K562 (cell line): ENCODE measurements around the gene FRYL. TPM values are rescaled to one million over a fixed set of nuclear protein-coding genes. Genes with fewer than 3 reads are reported as not detected.

Experiments
- ATAC-seq: fragments of 200-7000 bp; cut with Tn5 transposase; 3 replicates; pipeline ENCODE4 v1.9.1; 2020; ENCODE audit warnings: moderate library complexity
- BruUV-seq: library from RNA; stranded (reverse); fragments of 400-500 nt; replicated peaks from 2 replicates; lab custom pipeline; 2021; lab: Mats Ljungman, UMichigan
- CTCF ChIA-PET: fragments of 300-600 bp; formaldehyde crosslinking; extraction: SDS; loops from one replicate; lab custom pipeline; 2021; ENCODE audit warnings: low intra/inter-chr PET ratio; lab: Yijun Ruan, JAX
- POLR2A ChIA-PET: fragments of 300-600, 350-650 bp; sonication (Branson Sonifier 250); formaldehyde crosslinking; extraction: SDS; loops from one replicate; lab custom pipeline; 2021; ENCODE audit warnings: antibody characterized with exemption, inconsistent platforms; lab: Yijun Ruan, JAX
- DNase-seq, 4 experiments: peaks; one replicate each; pipeline versions ENCODE4 v3.0.0 to v3.0.0-alpha.2; 2011 to 2018; ENCODE audit warnings: low spot score in 3 of 4, mixed read lengths in 3 of 4; ENCODE audit errors: extremely low read depth in 1 of 4
- FAIRE-seq: peaks from 2 replicates; lab custom pipeline; 2011; peaks lifted over from hg19 to GRCh38; lab: Jason Lieb, UNC
- H2AFZ ChIP-seq: 2 replicates; pipeline ENCODE4 v1.6.0; 2011; ENCODE audit warnings: low read depth, low read length, control low read depth, inconsistent platforms
- H3K27ac ChIP-seq: fragments of 200-600 bp; 3 replicates; pipeline ENCODE4 v1.8.0; 2011; ENCODE audit warnings: low read depth, mild to moderate bottlenecking, control low read depth, inconsistent platforms, low read length, moderate library complexity, mixed read lengths; ENCODE audit errors: extremely low read depth
- H3K27me3 ChIP-seq, 2 experiments: fragments of 300-600 bp in 1 of 2; 2 replicates in 1 of 2; 3 replicates in 1 of 2; pipeline versions ENCODE4 v1.6.0 to v1.8.0; 2011; ENCODE audit warnings: inconsistent platforms in 2 of 2, low read length in 2 of 2, mild to moderate bottlenecking in 1 of 2, mixed read lengths in 1 of 2, moderate library complexity in 1 of 2; ENCODE audit not compliant: control insufficient read depth in 2 of 2, insufficient read depth in 2 of 2
- H3K36me3 ChIP-seq: fragments of 300-600 bp; 3 replicates; pipeline ENCODE4 v1.8.0; 2011; ENCODE audit warnings: mild to moderate bottlenecking, low read length, inconsistent platforms; ENCODE audit not compliant: control insufficient read depth, insufficient read depth
- H3K4me1 ChIP-seq, 2 experiments: fragments of 200-600 bp in 1 of 2; replicated peaks in 1 of 2; 2 replicates in 1 of 2; 3 replicates in 1 of 2; pipeline versions ENCODE4 v1.5.1 to v1.8.0; 2011; ENCODE audit warnings: inconsistent platforms in 2 of 2, low read length in 2 of 2, mild to moderate bottlenecking in 1 of 2, mixed read lengths in 1 of 2, moderate library complexity in 1 of 2; ENCODE audit not compliant: control insufficient read depth in 2 of 2, insufficient read depth in 2 of 2
- H3K4me2 ChIP-seq: 2 replicates; pipeline ENCODE4 v1.6.1; 2011; ENCODE audit warnings: low read length, control low read depth, inconsistent platforms, mixed read lengths; ENCODE audit not compliant: insufficient read depth
- H3K4me3 ChIP-seq: fragments of 200-600 bp; sonication (generic), shearing (Covaris generic); 2 replicates; pipeline ENCODE4 v1.5.1; 2016; ENCODE audit warnings: control low read depth, inconsistent platforms
- H3K79me2 ChIP-seq: fragments of 200-600 bp; 3 replicates; pipeline ENCODE4 v1.8.0; 2011; ENCODE audit warnings: low read length, inconsistent platforms; ENCODE audit not compliant: control insufficient read depth, insufficient read depth
- H3K9ac ChIP-seq, 2 experiments: 2 replicates each; pipeline versions ENCODE4 v1.6.0 to v1.6.1; 2011; ENCODE audit warnings: low read depth in 2 of 2, low read length in 2 of 2, control low read depth in 1 of 2, inconsistent platforms in 1 of 2, mild to moderate bottlenecking in 1 of 2, mixed read lengths in 1 of 2; ENCODE audit not compliant: insufficient read depth in 1 of 2
- H3K9me1 ChIP-seq: one replicate; pipeline ENCODE4 v1.6.0; 2011; ENCODE audit warnings: inconsistent platforms, mild to moderate bottlenecking, low read length, moderate library complexity; ENCODE audit not compliant: control insufficient read depth, insufficient read depth
- H3K9me3 ChIP-seq: replicated peaks from 2 replicates; pipeline ENCODE4 v1.5.1; 2011; ENCODE audit warnings: low read depth, low read length, inconsistent platforms; ENCODE audit not compliant: control insufficient read depth, insufficient read depth
- H4K20me1 ChIP-seq: replicated peaks from 2 replicates; pipeline ENCODE4 v1.6.1; 2011; ENCODE audit warnings: low read length, inconsistent platforms, mixed read lengths; ENCODE audit not compliant: control insufficient read depth, insufficient read depth
- ADNP ChIP-seq: fragments of 200-800 bp; sonication (Bioruptor generic); IDR thresholded peaks from 2 replicates; pipeline ENCODE4 v1.6.1; 2016; ENCODE audit warnings: missing genetic modification characterization, missing compliant biosample characterization
- ETV5 ChIP-seq: sonication (generic); formaldehyde crosslinking; IDR thresholded peaks from 2 replicates; pipeline ENCODE4 v1.4.0; 2020; ENCODE audit warnings: low read depth, mild to moderate bottlenecking, missing genetic modification reagents
- MTA3 ChIP-seq: fragments of 450-650 bp; formaldehyde crosslinking; IDR thresholded peaks from 2 replicates; pipeline ENCODE4 v1.6.1; 2017; ENCODE audit warnings: mild to moderate bottlenecking, borderline replicate concordance
- ZNF239 ChIP-seq: fragments of 250-450 bp; sonication (Bioruptor Pico); IDR thresholded peaks from 2 replicates; pipeline ENCODE4 v1.4.0; 2020; ENCODE audit warnings: mild to moderate bottlenecking
- WGBS: fragments of 100-300 bp; shearing (Covaris generic); methylation state at CpG from one replicate; pipeline ENCODE4 v1.1.6; 2016; ENCODE audit warnings: low coverage, mixed read lengths; ENCODE audit not compliant: insufficient coverage; ENCODE audit errors: missing lambda C conversion rate; 5-methylcytosine and 5-hydroxymethylcytosine counted together
- in situ Hi-C: fragments of 300-500 bp; cut with MboI; formaldehyde crosslinking; loops from 4 replicates; pipeline ENCODE4 v1.15.0; 2018; ENCODE audit warnings: inconsistent platforms, mixed read lengths
- intact Hi-C: fragments of 100-400 bp; cut with micrococcal nuclease; formaldehyde crosslinking; loops from 2 replicates; pipeline ENCODE4 v1.14.2; 2022
- polyA plus RNA-seq, 8 experiments: library from polyadenylated mRNA; depleted of rRNA in 4 of 8; stranded (reverse) in 5 of 8; unstranded in 3 of 8; fragments of >200 nt; fragmentation: Nextera tagmentation in 2 of 8; fragmentation: Illumina TruSeq in 1 of 8; extraction: Ambion mirVana in 2 of 8; extraction: Trizol in 1 of 8; gene quantifications; 2 replicates each; pipeline versions ENCODE4 v1.2.1 to v1.2.3, GENCODE V29; 2011 to 2014; ENCODE audit warnings: inconsistent platforms in 1 of 8, missing spikeins in 1 of 8
- total RNA-seq, 7 experiments: library from RNA; depleted of rRNA in 6 of 7; stranded (reverse); fragments of >200 nt in 6 of 7; fragmentation: Illumina TruSeq in 2 of 7; extraction: Trizol in 2 of 7; gene quantifications; 2 replicates each; pipeline versions ENCODE4 v1.2.1 to v1.2.3, GENCODE V29; 2011 to 2021; ENCODE audit warnings: low replicate concordance in 1 of 7
- TF ChIP-seq, protein P1 (sequence below), 2 experiments: fragments of 450-650 bp in 1 of 2; sonication (generic) in 1 of 2; formaldehyde crosslinking; conservative IDR thresholded peaks; 2 replicates each; pipeline versions ENCODE4 v1.4.0 to v1.8.1; 2020 to 2022; ENCODE audit warnings: mild to moderate bottlenecking in 1 of 2, missing genetic modification reagents in 1 of 2

FRYL gene
- total and polyA plus RNA-seq, 9 of the 15 experiments (the other 6 are each of a cell fraction or from before 2014, with no cell fraction given) = 7.2 to 34.9 (median 15.9) TPM

DNA sequence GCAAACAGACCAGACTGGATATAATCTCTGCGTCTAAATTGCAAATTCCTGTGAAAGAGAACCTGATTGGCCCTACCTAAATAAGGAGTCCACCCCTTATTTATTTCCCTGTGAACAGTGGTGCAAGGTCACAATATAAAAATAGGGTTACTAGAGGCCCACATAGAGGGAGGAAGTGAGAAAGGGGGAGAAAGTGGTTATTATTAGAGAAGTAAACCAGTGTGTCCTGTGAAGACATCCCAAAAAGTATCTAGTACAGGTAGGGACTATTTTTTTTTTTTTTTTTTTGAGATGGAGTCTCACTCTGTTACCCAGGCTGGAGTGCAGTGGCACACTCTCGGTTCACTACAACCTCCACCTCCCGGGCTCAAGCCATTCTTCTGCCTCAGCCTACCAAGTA lies 15.0 kb upstream of the FRYL start:
- no peak overlapping the region for H3K4me3 ChIP-seq
- FAIRE-seq (no peak), DNase-seq (no peak), ATAC-seq (no peak)
- POLR2A ChIA-PET = no interaction called here
- no peaks in the 10 kb centered on the region for H3K36me3 ChIP-seq
- in situ Hi-C loops (no loop called here), intact Hi-C loops (no loop called here)
- no peaks in the 10 kb centered on the region for H3K9me3 ChIP-seq
- CTCF ChIA-PET = no interaction called here
- no peaks in the 10 kb centered on the region for H4K20me1 ChIP-seq
- 32% methylated on average over 3 of the region's 3 CpGs for WGBS
- no peaks in the 10 kb centered on the region for H3K79me2 ChIP-seq
- H3K4me1 ChIP-seq = no peaks in the 10 kb centered on the region
- no peak overlapping the region for H3K9ac ChIP-seq
- H3K27ac ChIP-seq = no peak overlapping the region
- no TSS peak for BruUV-seq
- H3K27me3 ChIP-seq = no peaks in the 10 kb centered on the region
- H3K4me2 ChIP-seq = no peak overlapping the region
- TF ChIP-seq ZNF239 (CRISPR knock-in tag) = no peak
- TF ChIP-seq, protein P1, sequence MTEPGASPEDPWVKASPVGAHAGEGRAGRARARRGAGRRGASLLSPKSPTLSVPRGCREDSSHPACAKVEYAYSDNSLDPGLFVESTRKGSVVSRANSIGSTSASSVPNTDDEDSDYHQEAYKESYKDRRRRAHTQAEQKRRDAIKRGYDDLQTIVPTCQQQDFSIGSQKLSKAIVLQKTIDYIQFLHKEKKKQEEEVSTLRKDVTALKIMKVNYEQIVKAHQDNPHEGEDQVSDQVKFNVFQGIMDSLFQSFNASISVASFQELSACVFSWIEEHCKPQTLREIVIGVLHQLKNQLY (CRISPR knock-in tag; conservative IDR thresholded peaks at IDR 0.05) = no peak
- no peak for TF ChIP-seq ETV5 (CRISPR knock-in tag)
- H2AFZ ChIP-seq = peak overlapping the region; percentile 58; the same call in 1 of the 2 replicates
- H3K9me1 ChIP-seq = no peaks in the 10 kb centered on the region

DNA sequence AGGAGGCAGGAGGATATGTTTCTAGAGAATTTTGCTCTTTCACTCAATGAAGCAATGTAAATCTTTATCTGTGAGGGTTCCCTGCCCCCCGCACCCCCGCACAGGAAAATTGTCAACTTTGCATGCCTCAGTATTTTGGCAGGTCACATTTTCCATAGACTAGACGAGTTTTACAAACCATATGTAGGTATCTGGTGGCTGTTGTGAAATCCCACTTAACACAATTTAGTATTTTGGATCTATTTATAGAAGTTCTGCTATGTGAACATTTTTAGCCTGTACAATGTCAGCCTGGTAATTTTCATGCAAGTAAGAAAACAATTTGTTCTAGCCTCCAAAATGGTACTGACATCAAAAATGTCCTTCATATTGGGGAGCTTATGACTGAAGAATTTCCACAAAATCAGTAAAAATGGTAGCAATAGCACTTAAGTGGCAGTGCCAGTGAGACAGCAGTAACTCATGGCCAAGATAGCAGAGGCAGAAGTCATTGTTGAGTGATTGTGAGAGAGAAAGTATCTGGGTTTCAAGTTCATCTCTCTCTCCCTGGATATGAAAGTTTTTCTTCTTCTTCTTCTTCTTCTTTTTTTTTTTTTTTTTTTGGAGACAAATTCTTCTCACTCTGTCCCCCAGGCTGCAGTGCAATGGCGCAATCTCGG lies 12.4 kb upstream of the FRYL start:
- ATAC-seq (no peak), FAIRE-seq (no peak), DNase-seq (no peak)
- WGBS = 57% methylated on average over 4 of the region's 5 CpGs
- H3K27me3 ChIP-seq = no peaks in the 10 kb centered on the region
- no peak overlapping the region for H3K4me3 ChIP-seq
- H3K4me1 ChIP-seq = no peaks in the 10 kb centered on the region
- H3K79me2 ChIP-seq = no peaks in the 10 kb centered on the region
- in situ Hi-C loops (no loop called here), intact Hi-C loops (no loop called here)
- no peak overlapping the region for H3K9ac ChIP-seq
- H2AFZ ChIP-seq = peak overlapping the region; percentile 1; the same call in 1 of the 2 replicates
- H3K36me3 ChIP-seq = no peaks in the 10 kb centered on the region
- ChIA-PET CTCF (interaction anchor here (0.7 kb wide), 1 partner anchor 171 kb away, joined by 6 read pairs; no protein-coding TSS in a partner anchor), POLR2A (no interaction called here)
- no peaks in the 10 kb centered on the region for H4K20me1 ChIP-seq
- H3K4me2 ChIP-seq = no peak overlapping the region
- no peaks in the 10 kb centered on the region for H3K9me1 ChIP-seq
- TF ChIP-seq ADNP (tag) (no peak), MTA3 (no peak)
- no peak overlapping the region for H3K27ac ChIP-seq
- H3K9me3 ChIP-seq = no peaks in the 10 kb centered on the region
- no TSS peak for BruUV-seq
